Glutamatergic neuron (in vitro differentiated cells): ENCODE results near the gene ME3. TPM values are rescaled to one million over a fixed set of nuclear protein-coding genes. Genes with fewer than 3 reads are reported as not detected.

Experiments used
- DNase-seq: peaks from one replicate; pipeline ENCODE4 v3.0.0; 2022
- H3K27ac Mint-ChIP-seq: one replicate; pipeline ENCODE4 v1.8.0; 2020; ENCODE audit warnings: mild to moderate bottlenecking, mixed read lengths, inconsistent platforms; ENCODE audit not compliant: unreplicated experiment
- H3K27me3 Mint-ChIP-seq: one replicate; pipeline ENCODE4 v1.8.0; 2020; ENCODE audit warnings: mild to moderate bottlenecking, moderate library complexity, mixed read lengths, inconsistent platforms; ENCODE audit not compliant: unreplicated experiment
- H3K36me3 Mint-ChIP-seq: one replicate; pipeline ENCODE4 v1.8.0; 2020; ENCODE audit warnings: mild to moderate bottlenecking, mixed read lengths, inconsistent platforms; ENCODE audit not compliant: unreplicated experiment
- H3K4me1 Mint-ChIP-seq: one replicate; pipeline ENCODE4 v1.8.0; 2020; ENCODE audit warnings: mild to moderate bottlenecking, low read depth, mixed read lengths, inconsistent platforms; ENCODE audit not compliant: unreplicated experiment
- H3K4me3 Mint-ChIP-seq: one replicate; pipeline ENCODE4 v1.8.0; 2020; ENCODE audit warnings: mild to moderate bottlenecking, mixed read lengths, inconsistent platforms; ENCODE audit not compliant: unreplicated experiment
- H3K9me3 Mint-ChIP-seq: one replicate; pipeline ENCODE4 v1.8.0; 2020; ENCODE audit warnings: mild to moderate bottlenecking, moderate library complexity, mixed read lengths, inconsistent platforms; ENCODE audit not compliant: unreplicated experiment
- CTCF ChIP-seq: fragments of 200-600 bp; sonication (generic); IDR thresholded peaks from one replicate; pipeline ENCODE4 v1.5.0; 2021; ENCODE audit not compliant: partially characterized antibody, unreplicated experiment
- total RNA-seq: library from RNA; stranded (reverse); fragmentation: NEBNext Ultra II Directional; extraction: Animal tissue kit (Norgen Biotek cat#: 25700); gene quantifications from one replicate; pipeline ENCODE4 v1.2.1, GENCODE V29; 2021; ENCODE audit not compliant: unreplicated experiment

Gene ME3
- total RNA-seq, 1 donor from 2014 or later = 12.4 TPM

GRCh38 chr11:86456075-86456939, 216.1 kb downstream of the ME3 start:
- TF ChIP-seq CTCF = peak; percentile 82
- H3K27ac Mint-ChIP-seq = no peak overlapping the region
- no peaks in the 10 kb centered on the region for H3K4me1 Mint-ChIP-seq
- H3K9me3 Mint-ChIP-seq = no peaks in the 10 kb centered on the region
- H3K4me3 Mint-ChIP-seq = no peak overlapping the region
- H3K27me3 Mint-ChIP-seq = peaks cover 2% of the 10 kb centered on the region
- DNase-seq = peak; percentile 90
- no peaks in the 10 kb centered on the region for H3K36me3 Mint-ChIP-seq

GRCh38 chr11:86453290-86454030, 219.0 kb downstream of the ME3 start:
- peaks cover 4% of the 10 kb centered on the region for H3K9me3 Mint-ChIP-seq
- H3K27me3 Mint-ChIP-seq = no peaks in the 10 kb centered on the region
- no peak overlapping the region for H3K27ac Mint-ChIP-seq
- TF ChIP-seq CTCF = no peak
- no peaks in the 10 kb centered on the region for H3K36me3 Mint-ChIP-seq
- no peaks in the 10 kb centered on the region for H3K4me1 Mint-ChIP-seq
- H3K4me3 Mint-ChIP-seq = no peak overlapping the region
- no peak for DNase-seq

- H3K27ac Mint-ChIP-seq = no peak overlapping the region
- TF ChIP-seq CTCF = no peak
- no peaks in the 10 kb centered on the region for H3K36me3 Mint-ChIP-seq
- peaks cover 4% of the 10 kb centered on the region for H3K9me3 Mint-ChIP-seq
- H3K4me1 Mint-ChIP-seq = no peaks in the 10 kb centered on the region
- H3K4me3 Mint-ChIP-seq = no peak overlapping the region
- H3K27me3 Mint-ChIP-seq = no peaks in the 10 kb centered on the region
- DNase-seq = no peak
Measured at GRCh38 chr11:86449993-86450629, 222.3 kb downstream of the ME3 start.

GRCh38 chr11:86447763-86448480, 224.5 kb downstream of the ME3 start:
- no peak for DNase-seq
- Mint-ChIP-seq H3K4me3 (no peak overlapping the region), H3K9me3 (peaks cover 4% of the 10 kb centered on the region), H3K36me3 (no peaks in the 10 kb centered on the region), H3K27me3 (no peaks in the 10 kb centered on the region), H3K4me1 (no peaks in the 10 kb centered on the region), H3K27ac (no peak overlapping the region)
- no peak for TF ChIP-seq CTCF
